Spleen (tissue), 7 donors: ENCODE results near the gene ITPKA.

ENCODE experiments used
- POLR2AphosphoS5 ChIP-seq, 3 donors: sonication (generic); formaldehyde crosslinking; IDR thresholded peaks; one replicate each; pipeline ENCODE4 v1.5.1; 2017; ENCODE audit warnings: antibody characterized with exemption in 3 of 3
- TF ChIP-seq, protein P1 (sequence below), 11 experiments: fragments of 200-600 bp in 7 of 11; fragments of 450-650 bp in 4 of 11; sonication (generic) in 4 of 11; IDR thresholded peaks in 8 of 11; conservative IDR thresholded peaks in 3 of 11; 1 replicate in 7 of 11; 2 replicates in 4 of 11; pipeline versions ENCODE4 v1.4.0 to v1.8.0; 2016 to 2021; ENCODE audit warnings: antibody characterized with exemption in 11 of 11, inconsistent platforms in 4 of 11, mild to moderate bottlenecking in 1 of 11
- donor health status: DM: no; HTN: no; CAD: no; lungs with moderate emphysema.
- donor health status: DM: no; HTN: no; CAD: no.
- donor health status: DM: no; HTN: no; CAD: no.

- TF ChIP-seq, protein P1, sequence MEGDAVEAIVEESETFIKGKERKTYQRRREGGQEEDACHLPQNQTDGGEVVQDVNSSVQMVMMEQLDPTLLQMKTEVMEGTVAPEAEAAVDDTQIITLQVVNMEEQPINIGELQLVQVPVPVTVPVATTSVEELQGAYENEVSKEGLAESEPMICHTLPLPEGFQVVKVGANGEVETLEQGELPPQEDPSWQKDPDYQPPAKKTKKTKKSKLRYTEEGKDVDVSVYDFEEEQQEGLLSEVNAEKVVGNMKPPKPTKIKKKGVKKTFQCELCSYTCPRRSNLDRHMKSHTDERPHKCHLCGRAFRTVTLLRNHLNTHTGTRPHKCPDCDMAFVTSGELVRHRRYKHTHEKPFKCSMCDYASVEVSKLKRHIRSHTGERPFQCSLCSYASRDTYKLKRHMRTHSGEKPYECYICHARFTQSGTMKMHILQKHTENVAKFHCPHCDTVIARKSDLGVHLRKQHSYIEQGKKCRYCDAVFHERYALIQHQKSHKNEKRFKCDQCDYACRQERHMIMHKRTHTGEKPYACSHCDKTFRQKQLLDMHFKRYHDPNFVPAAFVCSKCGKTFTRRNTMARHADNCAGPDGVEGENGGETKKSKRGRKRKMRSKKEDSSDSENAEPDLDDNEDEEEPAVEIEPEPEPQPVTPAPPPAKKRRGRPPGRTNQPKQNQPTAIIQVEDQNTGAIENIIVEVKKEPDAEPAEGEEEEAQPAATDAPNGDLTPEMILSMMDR (IDR thresholded peaks at IDR 0.05 in 8 of 11, conservative IDR thresholded peaks at IDR 0.05 in 3 of 11): no peak
- TF ChIP-seq POLR2AphosphoS5 (IDR thresholded peaks at IDR 0.05): no peak
These were observed 10.0 kb downstream of the ITPKA start for GRCh38 chr15:41503669-41504010.
